ENCODE results near the gene AOC1.

- TF ChIP-seq ESRRG (CRISPR knock-in tag; IDR thresholded peaks at IDR 0.05), result no peak
- TF ChIP-seq, protein P1, sequence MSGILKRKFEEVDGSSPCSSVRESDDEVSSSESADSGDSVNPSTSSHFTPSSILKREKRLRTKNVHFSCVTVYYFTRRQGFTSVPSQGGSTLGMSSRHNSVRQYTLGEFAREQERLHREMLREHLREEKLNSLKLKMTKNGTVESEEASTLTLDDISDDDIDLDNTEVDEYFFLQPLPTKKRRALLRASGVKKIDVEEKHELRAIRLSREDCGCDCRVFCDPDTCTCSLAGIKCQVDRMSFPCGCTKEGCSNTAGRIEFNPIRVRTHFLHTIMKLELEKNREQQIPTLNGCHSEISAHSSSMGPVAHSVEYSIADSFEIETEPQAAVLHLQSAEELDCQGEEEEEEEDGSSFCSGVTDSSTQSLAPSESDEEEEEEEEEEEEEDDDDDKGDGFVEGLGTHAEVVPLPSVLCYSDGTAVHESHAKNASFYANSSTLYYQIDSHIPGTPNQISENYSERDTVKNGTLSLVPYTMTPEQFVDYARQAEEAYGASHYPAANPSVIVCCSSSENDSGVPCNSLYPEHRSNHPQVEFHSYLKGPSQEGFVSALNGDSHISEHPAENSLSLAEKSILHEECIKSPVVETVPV (CRISPR knock-in tag; IDR thresholded peaks at IDR 0.05), result no peak
- no peak for TF ChIP-seq ZNF70 (CRISPR knock-in tag; IDR thresholded peaks at IDR 0.05)
- TF ChIP-seq, protein P2, sequence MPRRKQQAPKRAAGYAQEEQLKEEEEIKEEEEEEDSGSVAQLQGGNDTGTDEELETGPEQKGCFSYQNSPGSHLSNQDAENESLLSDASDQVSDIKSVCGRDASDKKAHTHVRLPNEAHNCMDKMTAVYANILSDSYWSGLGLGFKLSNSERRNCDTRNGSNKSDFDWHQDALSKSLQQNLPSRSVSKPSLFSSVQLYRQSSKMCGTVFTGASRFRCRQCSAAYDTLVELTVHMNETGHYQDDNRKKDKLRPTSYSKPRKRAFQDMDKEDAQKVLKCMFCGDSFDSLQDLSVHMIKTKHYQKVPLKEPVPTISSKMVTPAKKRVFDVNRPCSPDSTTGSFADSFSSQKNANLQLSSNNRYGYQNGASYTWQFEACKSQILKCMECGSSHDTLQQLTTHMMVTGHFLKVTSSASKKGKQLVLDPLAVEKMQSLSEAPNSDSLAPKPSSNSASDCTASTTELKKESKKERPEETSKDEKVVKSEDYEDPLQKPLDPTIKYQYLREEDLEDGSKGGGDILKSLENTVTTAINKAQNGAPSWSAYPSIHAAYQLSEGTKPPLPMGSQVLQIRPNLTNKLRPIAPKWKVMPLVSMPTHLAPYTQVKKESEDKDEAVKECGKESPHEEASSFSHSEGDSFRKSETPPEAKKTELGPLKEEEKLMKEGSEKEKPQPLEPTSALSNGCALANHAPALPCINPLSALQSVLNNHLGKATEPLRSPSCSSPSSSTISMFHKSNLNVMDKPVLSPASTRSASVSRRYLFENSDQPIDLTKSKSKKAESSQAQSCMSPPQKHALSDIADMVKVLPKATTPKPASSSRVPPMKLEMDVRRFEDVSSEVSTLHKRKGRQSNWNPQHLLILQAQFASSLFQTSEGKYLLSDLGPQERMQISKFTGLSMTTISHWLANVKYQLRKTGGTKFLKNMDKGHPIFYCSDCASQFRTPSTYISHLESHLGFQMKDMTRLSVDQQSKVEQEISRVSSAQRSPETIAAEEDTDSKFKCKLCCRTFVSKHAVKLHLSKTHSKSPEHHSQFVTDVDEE (CRISPR knock-in tag; IDR thresholded peaks at IDR 0.05), result no peak
- no peak for TF ChIP-seq ZFP3 (CRISPR knock-in tag; IDR thresholded peaks at IDR 0.05)
- no peak for TF ChIP-seq PATZ1 (CRISPR knock-in tag; IDR thresholded peaks at IDR 0.05; ENCODE audit: borderline replicate concordance)
- no peak for TF ChIP-seq SNAI2 (CRISPR knock-in tag; IDR thresholded peaks at IDR 0.05)
Observed at GRCh38 chr7:150835702-150836280, 16.5 kb upstream of the AOC1 start.
